WTC11 (cell line): ENCODE data around the gene ZEB1. TPM values are rescaled to one million over a fixed set of nuclear protein-coding genes. Genes with fewer than 3 reads are reported as not detected.

Experiments
- ATAC-seq: fragments of 200-7000 bp; cut with Tn5 transposase; 2 replicates; pipeline ENCODE4 v1.10.0; 2021; ENCODE audit warnings: mild to moderate bottlenecking, moderate library complexity
- CTCF ChIA-PET: fragments of 300-600 bp; sonication (Branson Sonifier 250); formaldehyde crosslinking; loops from one replicate; lab custom pipeline; 2021; ENCODE audit warnings: antibody characterized with exemption; lab: Charles Lee
- POLR2A ChIA-PET: fragments of 350-600 bp; sonication (Branson Sonifier 250); formaldehyde crosslinking; loops from one replicate; lab custom pipeline; 2021; ENCODE audit warnings: antibody characterized with exemption; lab: Charles Lee
- DNase-seq: peaks from one replicate; pipeline ENCODE4 v3.0.0; 2021; ENCODE audit warnings: low spot score
- H3K27ac Mint-ChIP-seq: 2 replicates; pipeline ENCODE4 v1.8.0; 2021; ENCODE audit warnings: mixed read lengths
- H3K27me3 Mint-ChIP-seq: 2 replicates; pipeline ENCODE4 v1.8.0; 2021; ENCODE audit warnings: low read depth, mild to moderate bottlenecking, moderate library complexity, mixed read lengths
- H3K36me3 Mint-ChIP-seq: 2 replicates; pipeline ENCODE4 v1.8.0; 2021; ENCODE audit warnings: mixed read lengths
- H3K4me1 Mint-ChIP-seq: 2 replicates; pipeline ENCODE4 v1.8.0; 2022; ENCODE audit warnings: mixed read lengths
- H3K4me3 Mint-ChIP-seq: 2 replicates; pipeline ENCODE4 v1.8.0; 2021; ENCODE audit warnings: mild to moderate bottlenecking, moderate library complexity, mixed read lengths
- H3K9me3 Mint-ChIP-seq: 2 replicates; pipeline ENCODE4 v1.8.0; 2021; ENCODE audit warnings: mixed read lengths
- ETV6 ChIP-seq: sonication (generic); formaldehyde crosslinking; IDR thresholded peaks from 2 replicates; pipeline ENCODE4 v1.8.1; 2022; ENCODE audit warnings: mild to moderate bottlenecking, missing genetic modification reagents
- FOXP1 ChIP-seq: sonication (generic); formaldehyde crosslinking; IDR thresholded peaks from 2 replicates; pipeline ENCODE4 v1.8.0; 2022; ENCODE audit warnings: missing genetic modification reagents, mild to moderate bottlenecking, moderate library complexity, borderline replicate concordance
- TEAD4 ChIP-seq: sonication (generic); formaldehyde crosslinking; IDR thresholded peaks from 2 replicates; pipeline ENCODE4 v1.8.0; 2022; ENCODE audit warnings: mild to moderate bottlenecking, missing genetic modification reagents
- ZBTB21 ChIP-seq: sonication (generic); formaldehyde crosslinking; IDR thresholded peaks from 2 replicates; pipeline ENCODE4 v1.8.1; 2023; ENCODE audit warnings: mild to moderate bottlenecking, missing genetic modification reagents, borderline replicate concordance
- ZNF317 ChIP-seq: sonication (generic); formaldehyde crosslinking; IDR thresholded peaks from 2 replicates; pipeline ENCODE4 v1.8.1; 2023; ENCODE audit warnings: low read depth, mild to moderate bottlenecking, moderate library complexity, missing genetic modification reagents, borderline replicate concordance
- ZNF423 ChIP-seq: fragments of 250-450 bp; sonication (Bioruptor Pico); IDR thresholded peaks from 2 replicates; pipeline ENCODE4 v2.1.2; 2022; ENCODE audit warnings: mild to moderate bottlenecking, moderate library complexity
- total RNA-seq: library from RNA; stranded (reverse); gene quantifications from 3 replicates; pipeline ENCODE4 v1.2.3, GENCODE V29; 2021
- TF ChIP-seq, protein P1 (sequence below): sonication (generic); formaldehyde crosslinking; IDR thresholded peaks from 2 replicates; pipeline ENCODE4 v1.8.1; 2022; ENCODE audit warnings: low read depth, missing genetic modification reagents, borderline replicate concordance
- TF ChIP-seq, protein P2 (sequence below): sonication (generic); formaldehyde crosslinking; IDR thresholded peaks from 2 replicates; pipeline ENCODE4 v1.8.0; 2023; ENCODE audit warnings: missing genetic modification reagents
- TF ChIP-seq, protein P3 (sequence below): sonication (generic); formaldehyde crosslinking; IDR thresholded peaks from 2 replicates; pipeline ENCODE4 v1.8.0; 2022; ENCODE audit warnings: mild to moderate bottlenecking, missing genetic modification reagents
- TF ChIP-seq, protein P4 (sequence below): sonication (generic); formaldehyde crosslinking; IDR thresholded peaks from 2 replicates; pipeline ENCODE4 v1.8.1; 2022; ENCODE audit warnings: mild to moderate bottlenecking, missing genetic modification reagents, moderate library complexity, borderline replicate concordance
- TF ChIP-seq, protein P5 (sequence below): fragments of 250-450 bp; sonication (Bioruptor Pico); IDR thresholded peaks from 2 replicates; pipeline ENCODE4 v1.9.0; 2021; ENCODE audit warnings: mild to moderate bottlenecking
- TF ChIP-seq, protein P6 (sequence below): fragments of 250-450 bp; sonication (Bioruptor Pico); IDR thresholded peaks from 2 replicates; pipeline ENCODE4 v2.1.2; 2022; ENCODE audit warnings: mild to moderate bottlenecking, moderate library complexity
- TF ChIP-seq, protein P7 (sequence below): fragments of 250-450 bp; sonication (Bioruptor Pico); conservative IDR thresholded peaks from 2 replicates; pipeline ENCODE4 v1.9.0; 2021; ENCODE audit warnings: mild to moderate bottlenecking

ZEB1 gene
- total RNA-seq, 1 experiment from 2014 or later = 0.39 TPM

DNA sequence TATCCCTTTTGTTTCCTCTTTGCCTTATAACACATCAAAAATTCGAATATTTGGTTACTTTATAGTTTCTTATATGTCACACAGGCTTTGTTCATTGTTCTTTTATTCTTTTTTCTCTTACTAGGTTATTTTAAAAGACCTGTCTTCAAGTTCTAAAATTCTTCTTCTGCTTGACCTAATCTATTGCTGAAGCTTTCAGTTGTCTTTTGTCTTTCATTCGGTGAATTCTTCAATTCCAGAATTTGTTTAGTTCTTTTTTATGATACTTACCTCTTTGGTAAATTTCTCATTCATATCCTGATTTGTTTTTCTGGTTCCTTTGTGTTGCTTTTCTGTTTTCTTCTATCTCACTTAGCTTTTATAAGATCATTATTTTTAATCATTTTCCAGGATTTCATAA lies 188.4 kb downstream of the ZEB1 start:
- ATAC-seq (no peak), DNase-seq (no peak)
- POLR2A ChIA-PET = no interaction called here
- CTCF ChIA-PET = no interaction called here
- peaks cover 31% of the 10 kb centered on the region for H3K36me3 Mint-ChIP-seq
- H3K27me3 Mint-ChIP-seq = no peaks in the 10 kb centered on the region
- H3K9me3 Mint-ChIP-seq = peaks cover 40% of the 10 kb centered on the region
- H3K4me1 Mint-ChIP-seq = peaks cover 2% of the 10 kb centered on the region; the same call in 1 of the 2 replicates
- no peak overlapping the region for H3K27ac Mint-ChIP-seq
- no peak overlapping the region for H3K4me3 Mint-ChIP-seq
- TF ChIP-seq ETV6 (CRISPR knock-in tag) = no peak
- TF ChIP-seq, protein P1, sequence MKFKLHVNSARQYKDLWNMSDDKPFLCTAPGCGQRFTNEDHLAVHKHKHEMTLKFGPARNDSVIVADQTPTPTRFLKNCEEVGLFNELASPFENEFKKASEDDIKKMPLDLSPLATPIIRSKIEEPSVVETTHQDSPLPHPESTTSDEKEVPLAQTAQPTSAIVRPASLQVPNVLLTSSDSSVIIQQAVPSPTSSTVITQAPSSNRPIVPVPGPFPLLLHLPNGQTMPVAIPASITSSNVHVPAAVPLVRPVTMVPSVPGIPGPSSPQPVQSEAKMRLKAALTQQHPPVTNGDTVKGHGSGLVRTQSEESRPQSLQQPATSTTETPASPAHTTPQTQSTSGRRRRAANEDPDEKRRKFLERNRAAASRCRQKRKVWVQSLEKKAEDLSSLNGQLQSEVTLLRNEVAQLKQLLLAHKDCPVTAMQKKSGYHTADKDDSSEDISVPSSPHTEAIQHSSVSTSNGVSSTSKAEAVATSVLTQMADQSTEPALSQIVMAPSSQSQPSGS (CRISPR knock-in tag) = no peak
- TF ChIP-seq ZNF317 (CRISPR knock-in tag) = no peak
- TF ChIP-seq, protein P2, sequence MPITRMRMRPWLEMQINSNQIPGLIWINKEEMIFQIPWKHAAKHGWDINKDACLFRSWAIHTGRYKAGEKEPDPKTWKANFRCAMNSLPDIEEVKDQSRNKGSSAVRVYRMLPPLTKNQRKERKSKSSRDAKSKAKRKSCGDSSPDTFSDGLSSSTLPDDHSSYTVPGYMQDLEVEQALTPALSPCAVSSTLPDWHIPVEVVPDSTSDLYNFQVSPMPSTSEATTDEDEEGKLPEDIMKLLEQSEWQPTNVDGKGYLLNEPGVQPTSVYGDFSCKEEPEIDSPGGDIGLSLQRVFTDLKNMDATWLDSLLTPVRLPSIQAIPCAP (CRISPR knock-in tag) = no peak
- TF ChIP-seq, protein P3, sequence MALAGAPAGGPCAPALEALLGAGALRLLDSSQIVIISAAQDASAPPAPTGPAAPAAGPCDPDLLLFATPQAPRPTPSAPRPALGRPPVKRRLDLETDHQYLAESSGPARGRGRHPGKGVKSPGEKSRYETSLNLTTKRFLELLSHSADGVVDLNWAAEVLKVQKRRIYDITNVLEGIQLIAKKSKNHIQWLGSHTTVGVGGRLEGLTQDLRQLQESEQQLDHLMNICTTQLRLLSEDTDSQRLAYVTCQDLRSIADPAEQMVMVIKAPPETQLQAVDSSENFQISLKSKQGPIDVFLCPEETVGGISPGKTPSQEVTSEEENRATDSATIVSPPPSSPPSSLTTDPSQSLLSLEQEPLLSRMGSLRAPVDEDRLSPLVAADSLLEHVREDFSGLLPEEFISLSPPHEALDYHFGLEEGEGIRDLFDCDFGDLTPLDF (CRISPR knock-in tag) = no peak
- TF ChIP-seq ZBTB21 = no peak
- TF ChIP-seq, protein P4, sequence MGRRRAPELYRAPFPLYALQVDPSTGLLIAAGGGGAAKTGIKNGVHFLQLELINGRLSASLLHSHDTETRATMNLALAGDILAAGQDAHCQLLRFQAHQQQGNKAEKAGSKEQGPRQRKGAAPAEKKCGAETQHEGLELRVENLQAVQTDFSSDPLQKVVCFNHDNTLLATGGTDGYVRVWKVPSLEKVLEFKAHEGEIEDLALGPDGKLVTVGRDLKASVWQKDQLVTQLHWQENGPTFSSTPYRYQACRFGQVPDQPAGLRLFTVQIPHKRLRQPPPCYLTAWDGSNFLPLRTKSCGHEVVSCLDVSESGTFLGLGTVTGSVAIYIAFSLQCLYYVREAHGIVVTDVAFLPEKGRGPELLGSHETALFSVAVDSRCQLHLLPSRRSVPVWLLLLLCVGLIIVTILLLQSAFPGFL (CRISPR knock-in tag) = no peak
- no peak for TF ChIP-seq TEAD4 (CRISPR knock-in tag)
- TF ChIP-seq, protein P5, sequence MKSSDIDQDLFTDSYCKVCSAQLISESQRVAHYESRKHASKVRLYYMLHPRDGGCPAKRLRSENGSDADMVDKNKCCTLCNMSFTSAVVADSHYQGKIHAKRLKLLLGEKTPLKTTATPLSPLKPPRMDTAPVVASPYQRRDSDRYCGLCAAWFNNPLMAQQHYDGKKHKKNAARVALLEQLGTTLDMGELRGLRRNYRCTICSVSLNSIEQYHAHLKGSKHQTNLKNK (CRISPR knock-in tag) = no peak

DNA sequence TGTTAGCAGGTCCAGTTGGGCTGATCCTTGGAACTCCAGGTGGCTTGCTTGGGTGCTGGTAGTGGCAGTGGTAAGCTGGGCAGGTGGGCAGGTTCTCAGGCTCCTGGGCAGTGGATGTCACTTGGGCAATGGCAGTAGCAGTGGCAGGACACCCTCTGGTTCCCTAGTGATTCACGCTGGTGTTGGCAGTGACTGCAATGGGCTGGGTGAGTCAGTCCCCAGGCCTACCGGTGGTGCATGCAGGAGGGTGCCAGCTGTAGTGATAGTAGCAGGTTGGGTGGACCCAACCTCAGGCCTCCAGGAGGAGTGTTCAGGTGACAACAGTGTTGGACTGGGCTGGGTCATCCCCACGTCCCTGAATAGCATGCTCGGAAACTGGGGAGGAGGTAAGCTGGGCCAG lies 189.2 kb downstream of the ZEB1 start:
- Mint-ChIP-seq H3K9me3 (peaks cover 40% of the 10 kb centered on the region), H3K4me3 (no peak overlapping the region)

More for the DNA sequence above, 189.2 kb downstream of the ZEB1 start:
- ChIA-PET CTCF (no interaction called here), POLR2A (no interaction called here)
- no peak for DNase-seq
- H3K36me3 Mint-ChIP-seq = peaks cover 31% of the 10 kb centered on the region
- TF ChIP-seq, protein P6, sequence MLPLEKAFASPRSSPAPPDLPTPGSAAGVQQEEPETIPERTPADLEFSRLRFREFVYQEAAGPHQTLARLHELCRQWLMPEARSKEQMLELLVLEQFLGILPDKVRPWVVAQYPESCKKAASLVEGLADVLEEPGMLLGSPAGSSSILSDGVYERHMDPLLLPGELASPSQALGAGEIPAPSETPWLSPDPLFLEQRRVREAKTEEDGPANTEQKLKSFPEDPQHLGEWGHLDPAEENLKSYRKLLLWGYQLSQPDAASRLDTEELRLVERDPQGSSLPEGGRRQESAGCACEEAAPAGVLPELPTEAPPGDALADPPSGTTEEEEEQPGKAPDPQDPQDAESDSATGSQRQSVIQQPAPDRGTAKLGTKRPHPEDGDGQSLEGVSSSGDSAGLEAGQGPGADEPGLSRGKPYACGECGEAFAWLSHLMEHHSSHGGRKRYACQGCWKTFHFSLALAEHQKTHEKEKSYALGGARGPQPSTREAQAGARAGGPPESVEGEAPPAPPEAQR (CRISPR knock-in tag) = no peak
- TF ChIP-seq, protein P7, sequence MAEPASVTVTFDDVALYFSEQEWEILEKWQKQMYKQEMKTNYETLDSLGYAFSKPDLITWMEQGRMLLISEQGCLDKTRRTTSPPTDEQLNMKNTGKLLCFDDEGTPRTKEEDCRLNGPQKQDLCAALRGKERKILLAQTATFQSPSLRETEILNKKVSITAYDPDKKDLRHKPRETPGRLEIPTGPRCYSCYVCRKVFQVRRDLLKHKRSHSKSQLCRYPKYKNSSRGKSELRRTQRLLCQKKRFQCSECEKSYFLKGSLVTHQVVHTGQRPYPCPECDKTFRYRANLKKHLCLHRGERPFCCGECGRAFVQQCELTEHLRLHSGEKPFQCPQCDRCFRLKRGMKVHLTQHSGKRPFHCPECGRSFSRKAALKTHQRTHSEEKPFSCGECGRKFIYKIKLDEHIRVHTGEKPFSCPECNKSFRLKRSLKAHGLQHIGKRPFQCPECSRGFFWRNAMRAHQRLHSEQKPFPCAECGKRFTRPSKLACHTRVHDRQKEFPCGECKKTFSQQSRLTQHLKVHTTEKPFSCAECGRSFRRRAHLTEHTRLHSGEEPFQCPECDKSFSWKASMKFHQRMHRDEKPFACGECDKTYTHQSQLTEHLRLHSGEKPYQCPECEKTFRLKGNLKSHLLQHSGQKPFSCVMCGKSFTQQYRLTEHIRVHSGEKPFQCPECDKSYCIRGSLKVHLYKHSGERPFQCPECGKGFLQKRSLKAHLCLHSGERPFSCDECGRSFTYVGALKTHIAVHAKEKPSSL (CRISPR knock-in tag) = no peak
- TF ChIP-seq FOXP1 (CRISPR knock-in tag) = no peak
- no peak for TF ChIP-seq ZNF423 (CRISPR knock-in tag)
- peaks cover 2% of the 10 kb centered on the region; the same call in 1 of the 2 replicates for H3K4me1 Mint-ChIP-seq
- H3K27me3 Mint-ChIP-seq = no peaks in the 10 kb centered on the region
- H3K27ac Mint-ChIP-seq = no peak overlapping the region
- no peak for ATAC-seq
